ENCODE results near the gene THYN1. TPM values are rescaled to one million over a fixed set of nuclear protein-coding genes. Genes with fewer than 3 reads are reported as not detected.
A peak's percentile ranks its signal among the peaks of the same experiment; 100 is the strongest.

THYN1 gene
- total RNA-seq (10 to 100 TPM; 35.6 to 51.3 (median 44.2) TPM), polyA plus RNA-seq (57.0 TPM)
- long read RNA-seq, donor 1, transcript THYN1-201 (7 exons, 1,299 nt): minor isoform, 20 of 75 reads
- long read RNA-seq, donor 1, transcript THYN1-204 (8 exons, 893 nt): minor isoform, 9 of 75 reads
- long read RNA-seq, donor 1, transcript THYN1-203 (8 exons, 943 nt): major isoform, 30 of 75 reads
- long read RNA-seq, donor 1, partial matches to known transcripts: 6 of 75 reads
- long read RNA-seq, donor 1, other reads (novel, unspliced or antisense): 7 of 75 reads
- long read RNA-seq, donor 2, transcript THYN1-201 (7 exons, 1,299 nt): minor isoform, 10 of 34 reads
- long read RNA-seq, donor 2, transcript THYN1-203 (8 exons, 943 nt): major isoform, 15 of 34 reads
- long read RNA-seq, donor 2, partial matches to known transcripts: 2 of 34 reads
- long read RNA-seq, donor 2, other reads (novel, unspliced or antisense): 3 of 34 reads
- long read RNA-seq, donor 3, transcript THYN1-203 (8 exons, 943 nt): minor isoform, 18 of 67 reads
- long read RNA-seq, donor 3, transcript THYN1-201 (7 exons, 1,299 nt): major isoform, 28 of 67 reads
- long read RNA-seq, donor 3, transcript THYN1-204 (8 exons, 893 nt): minor isoform, 7 of 67 reads
- long read RNA-seq, donor 3, partial matches to known transcripts: 5 of 67 reads
- long read RNA-seq, donor 3, other reads (novel, unspliced or antisense): 8 of 67 reads
- long read RNA-seq, donor 4, transcript THYN1-203 (8 exons, 943 nt): major isoform, 25 of 42 reads
- long read RNA-seq, donor 4, partial matches to known transcripts: 3 of 42 reads
- long read RNA-seq, donor 4, other reads (novel, unspliced or antisense): 6 of 42 reads

- H3K27me3 ChIP-seq (ENCODE audit: control insufficient read depth, insufficient read depth): no peaks in the 10 kb centered on the region
- DNase-seq: peak; percentile 98
- under 1% methylated on average over 70 of the region's 70 CpGs for WGBS
- H3K4me1 ChIP-seq (ENCODE audit: control insufficient read depth, insufficient read depth, low read length): no peaks in the 10 kb centered on the region
- no peaks in the 10 kb centered on the region for H3K9me3 ChIP-seq (ENCODE audit: control insufficient read depth, low read length)
- H3K27ac ChIP-seq (ENCODE audit: low read length): peak within 1 kb of the TSS; percentile 27
- H3K4me3 ChIP-seq (ENCODE audit: low read length): peak within 1 kb of the TSS; percentile 71
- ATAC-seq: peak; percentile 100
- intact Hi-C loops (cut with DNase I): no loop called here
Measured at GRCh38 chr11:134253188-134253993, at the start of gene THYN1, which contains the start of gene ACAD8. THYN1 (minus strand) TSS chr11:134253352; CDS start chr11:134252882, 470 bp downstream. ACAD8 (plus strand) TSS chr11:134253568; CDS start chr11:134253601, 33 bp downstream.

GRCh38 chr11:134294664-134295063 is 41.5 kb upstream of the THYN1 start:
- no peak for ATAC-seq
- intact Hi-C loops (cut with DNase I): no loop called here
- no peaks in the 10 kb centered on the region for H3K4me1 ChIP-seq (ENCODE audit: control insufficient read depth, insufficient read depth, low read length)
- 68% methylated on average over 9 of the region's 9 CpGs for WGBS
- no peak overlapping the region for H3K27ac ChIP-seq (ENCODE audit: low read length)
- no peaks in the 10 kb centered on the region for H3K9me3 ChIP-seq (ENCODE audit: control insufficient read depth, low read length)
- DNase-seq: no peak
- no peak overlapping the region for H3K4me3 ChIP-seq (ENCODE audit: low read length)
- no peaks in the 10 kb centered on the region for H3K27me3 ChIP-seq (ENCODE audit: control insufficient read depth, insufficient read depth)

GRCh38 chr11:134293119-134294113 is 40.3 kb upstream of the THYN1 start:
- H3K27me3 ChIP-seq (ENCODE audit: control insufficient read depth, insufficient read depth): no peaks in the 10 kb centered on the region
- intact Hi-C loops (cut with DNase I): no loop called here
- H3K4me3 ChIP-seq (ENCODE audit: low read length): no peak overlapping the region
- 77% methylated on average over 20 of the region's 20 CpGs for WGBS
- no peak overlapping the region for H3K27ac ChIP-seq (ENCODE audit: low read length)
- ATAC-seq (no peak), DNase-seq (no peak)
- H3K4me1 ChIP-seq (ENCODE audit: control insufficient read depth, insufficient read depth, low read length): no peaks in the 10 kb centered on the region
- no peaks in the 10 kb centered on the region for H3K9me3 ChIP-seq (ENCODE audit: control insufficient read depth, low read length)

- DNase-seq (no peak), ATAC-seq (no peak)
- no peaks in the 10 kb centered on the region for H3K27me3 ChIP-seq (ENCODE audit: control insufficient read depth, insufficient read depth)
Measured at GRCh38 chr11:134292661-134293060, 39.5 kb upstream of the THYN1 start.

GRCh38 chr11:134291196-134291595 is 38.0 kb upstream of the THYN1 start:
- H3K4me1 ChIP-seq (ENCODE audit: control insufficient read depth, insufficient read depth, low read length): no peaks in the 10 kb centered on the region
- intact Hi-C loops (cut with DNase I): no loop called here
- DNase-seq: no peak
- no peaks in the 10 kb centered on the region for H3K9me3 ChIP-seq (ENCODE audit: control insufficient read depth, low read length)
- no peaks in the 10 kb centered on the region for H3K27me3 ChIP-seq (ENCODE audit: control insufficient read depth, insufficient read depth)
- no peak for ATAC-seq
- H3K4me3 ChIP-seq (ENCODE audit: low read length): no peak overlapping the region
- WGBS: 74% methylated on average over 6 of the region's 6 CpGs
- no peak overlapping the region for H3K27ac ChIP-seq (ENCODE audit: low read length)

More at GRCh38 chr11:134292661-134293060, 39.5 kb upstream of the THYN1 start:
- Histone ChIP-seq H3K27ac (ENCODE audit: low read length) (no peak overlapping the region), H3K4me1 (ENCODE audit: control insufficient read depth, insufficient read depth, low read length) (no peaks in the 10 kb centered on the region), H3K9me3 (ENCODE audit: control insufficient read depth, low read length) (no peaks in the 10 kb centered on the region), H3K4me3 (ENCODE audit: low read length) (no peak overlapping the region)
- 71% methylated on average over 15 of the region's 15 CpGs for WGBS
- intact Hi-C loops (cut with DNase I): no loop called here

GRCh38 chr11:134290646-134291045 is 37.5 kb upstream of the THYN1 start:
- H3K4me1 ChIP-seq (ENCODE audit: control insufficient read depth, insufficient read depth, low read length): no peaks in the 10 kb centered on the region
- 80% methylated on average over 7 of the region's 7 CpGs for WGBS
- no peaks in the 10 kb centered on the region for H3K27me3 ChIP-seq (ENCODE audit: control insufficient read depth, insufficient read depth)
- no peak overlapping the region for H3K27ac ChIP-seq (ENCODE audit: low read length)
- no peak for DNase-seq
- no peak overlapping the region for H3K4me3 ChIP-seq (ENCODE audit: low read length)
- intact Hi-C loops (cut with DNase I): no loop called here
- no peak for ATAC-seq
- no peaks in the 10 kb centered on the region for H3K9me3 ChIP-seq (ENCODE audit: control insufficient read depth, low read length)

GRCh38 chr11:134289789-134290188 is 36.6 kb upstream of the THYN1 start:
- H3K4me1 ChIP-seq (ENCODE audit: control insufficient read depth, insufficient read depth, low read length): no peaks in the 10 kb centered on the region
- H3K9me3 ChIP-seq (ENCODE audit: control insufficient read depth, low read length): no peaks in the 10 kb centered on the region
- H3K4me3 ChIP-seq (ENCODE audit: low read length): no peak overlapping the region
- DNase-seq (peak in 2 of 3 donors; percentile 69 to 80), ATAC-seq (peak; percentile 45 to 69)
- intact Hi-C loops (cut with DNase I): no loop called here
- H3K27ac ChIP-seq (ENCODE audit: low read length): no peak overlapping the region
- H3K27me3 ChIP-seq (ENCODE audit: control insufficient read depth, insufficient read depth): no peaks in the 10 kb centered on the region
- WGBS: 42% methylated on average over 12 of the region's 12 CpGs

GRCh38 chr11:134289167-134289566 is 36.0 kb upstream of the THYN1 start:
- Histone ChIP-seq H3K27ac (ENCODE audit: low read length) (no peak overlapping the region), H3K4me3 (ENCODE audit: low read length) (no peak overlapping the region), H3K9me3 (ENCODE audit: control insufficient read depth, low read length) (no peaks in the 10 kb centered on the region), H3K27me3 (ENCODE audit: control insufficient read depth, insufficient read depth) (no peaks in the 10 kb centered on the region), H3K4me1 (ENCODE audit: control insufficient read depth, insufficient read depth, low read length) (no peaks in the 10 kb centered on the region)
- WGBS: 80% methylated on average over 4 of the region's 4 CpGs
- ATAC-seq: no peak
- intact Hi-C loops (cut with DNase I): no loop called here
- DNase-seq: no peak

- Histone ChIP-seq H3K9me3 (ENCODE audit: control insufficient read depth, low read length) (no peaks in the 10 kb centered on the region), H3K4me1 (ENCODE audit: control insufficient read depth, insufficient read depth, low read length) (no peaks in the 10 kb centered on the region), H3K27ac (ENCODE audit: low read length) (no peak overlapping the region), H3K27me3 (ENCODE audit: control insufficient read depth, insufficient read depth) (no peaks in the 10 kb centered on the region), H3K4me3 (ENCODE audit: low read length) (no peak overlapping the region)
- ATAC-seq (no peak), DNase-seq (no peak)
- 95% methylated on average over 13 of the region's 13 CpGs for WGBS
- intact Hi-C loops (cut with DNase I): no loop called here
Measured at GRCh38 chr11:134288486-134288885, 35.3 kb upstream of the THYN1 start.

GRCh38 chr11:134287561-134287960 is 34.4 kb upstream of the THYN1 start:
- H3K27ac ChIP-seq (ENCODE audit: low read length): no peak overlapping the region
- no peaks in the 10 kb centered on the region for H3K9me3 ChIP-seq (ENCODE audit: control insufficient read depth, low read length)
- no peaks in the 10 kb centered on the region for H3K4me1 ChIP-seq (ENCODE audit: control insufficient read depth, insufficient read depth, low read length)
- no peak for ATAC-seq
- whole genome bisulfite sequencing: 85% methylated on average over 12 of the region's 12 CpGs
- H3K27me3 ChIP-seq (ENCODE audit: control insufficient read depth, insufficient read depth): no peaks in the 10 kb centered on the region
- intact Hi-C loops (cut with DNase I): no loop called here
- H3K4me3 ChIP-seq (ENCODE audit: low read length): no peak overlapping the region
- DNase-seq: no peak

Data from right cardiac atrium (tissue), 5 donors.